CD8-positive, alpha-beta memory T cell (primary cell): Measurements from ENCODE around the gene SHOC2. TPM values are rescaled to one million over a fixed set of nuclear protein-coding genes. Genes with fewer than 3 reads are reported as not detected.

ENCODE experiments used
- CTCF ChIA-PET: fragments of 350-600 bp; sonication (Branson Sonifier 250); formaldehyde crosslinking; loops from one replicate; lab custom pipeline; 2021; ENCODE audit warnings: antibody characterized with exemption; lab: Charles Lee
- POLR2A ChIA-PET: fragments of 350-600 bp; sonication (Branson Sonifier 250); formaldehyde crosslinking; loops from one replicate; lab custom pipeline; 2021; ENCODE audit warnings: antibody characterized with exemption; lab: Charles Lee
- DNase-seq, 5 donors: peaks; one replicate each; pipeline versions ENCODE4 v3.0.0 to v3.0.0-alpha.2; 2020 to 2022; ENCODE audit warnings: mixed read lengths in 1 of 5
- H3K27ac ChIP-seq: one replicate; pipeline ENCODE4 v1.7.0; 2013; ENCODE audit warnings: low read depth, mild to moderate bottlenecking, low read length, moderate library complexity
- H3K27me3 ChIP-seq: 2 replicates; pipeline ENCODE4 v1.7.0; 2013; ENCODE audit warnings: low read length, mild to moderate bottlenecking; ENCODE audit not compliant: insufficient read depth, poor library complexity, severe bottlenecking
- H3K36me3 ChIP-seq: 2 replicates; pipeline ENCODE4 v1.7.0; 2013; ENCODE audit warnings: mild to moderate bottlenecking, low read length, moderate library complexity; ENCODE audit not compliant: insufficient read depth
- H3K4me1 ChIP-seq: 2 replicates; pipeline ENCODE4 v1.7.0; 2013; ENCODE audit warnings: mild to moderate bottlenecking, low read length, moderate library complexity; ENCODE audit not compliant: insufficient read depth
- H3K4me3 ChIP-seq: 2 replicates; pipeline ENCODE4 v1.7.0; 2013; ENCODE audit warnings: mild to moderate bottlenecking, low read length
- H3K9me3 ChIP-seq: 2 replicates; pipeline ENCODE4 v1.7.0; 2013; ENCODE audit warnings: mild to moderate bottlenecking, low read length
- H3K27ac Mint-ChIP-seq, 8 donors: one replicate each; pipeline ENCODE4 v1.8.0; 2020 to 2021; ENCODE audit warnings: mixed read lengths in 8 of 8, mild to moderate bottlenecking in 6 of 8, inconsistent platforms in 3 of 8, moderate library complexity in 3 of 8
- H3K27me3 Mint-ChIP-seq, 2 donors: one replicate each; pipeline ENCODE4 v1.8.0; 2020 to 2021; ENCODE audit warnings: mixed read lengths in 2 of 2, mild to moderate bottlenecking in 1 of 2, moderate library complexity in 1 of 2
- H3K36me3 Mint-ChIP-seq, 3 donors: one replicate each; pipeline ENCODE4 v1.8.0; 2020 to 2021; ENCODE audit warnings: mixed read lengths in 3 of 3, inconsistent platforms in 1 of 3, mild to moderate bottlenecking in 1 of 3
- H3K4me1 Mint-ChIP-seq, 3 donors: one replicate each; pipeline ENCODE4 v1.8.0; 2020 to 2021; ENCODE audit warnings: mixed read lengths in 3 of 3, inconsistent platforms in 1 of 3, mild to moderate bottlenecking in 1 of 3
- H3K4me3 Mint-ChIP-seq, 7 donors: one replicate each; pipeline ENCODE4 v1.8.0; 2020 to 2021; ENCODE audit warnings: mixed read lengths in 7 of 7, mild to moderate bottlenecking in 6 of 7, moderate library complexity in 4 of 7, inconsistent platforms in 2 of 7
- H3K9me3 Mint-ChIP-seq, 5 donors: one replicate each; pipeline ENCODE4 v1.8.0; 2020 to 2022; ENCODE audit warnings: mixed read lengths in 5 of 5, mild to moderate bottlenecking in 3 of 5, moderate library complexity in 2 of 5, inconsistent platforms in 1 of 5
- polyA plus RNA-seq: library from polyadenylated mRNA; unstranded; fragments of 300-500 nt; fragmentation: Illumina TruSeq; gene quantifications from one replicate; pipeline ENCODE4 v1.2.3, GENCODE V29; 2021
- total RNA-seq, 2 experiments: library from RNA; stranded (reverse); gene quantifications; one replicate each; pipeline ENCODE4 v1.2.3, GENCODE V29; 2021

Gene SHOC2
- total and polyA plus RNA-seq, 3 experiments from 2014 or later = 57.4 to 63.1 (median 57.5) TPM

GRCh38 chr10:110992006-110992800 is 72.8 kb downstream of the SHOC2 start:
- peak overlapping the region; percentile 9 for H3K27ac ChIP-seq
- no peak overlapping the region for H3K4me3 ChIP-seq
- Mint-ChIP-seq H3K27ac (peak overlapping the region in 6 of 8 donors; percentile 36 to 87 (median 56)), H3K4me1 (peaks cover 42 to 67% (median 64%) of the 10 kb centered on the region in 3 donors), H3K9me3 (no peaks in the 10 kb centered on the region), H3K36me3 (peaks cover 8 to 27% (median 19%) of the 10 kb centered on the region in 3 donors), H3K27me3 (no peaks in the 10 kb centered on the region), H3K4me3 (peak overlapping the region in 6 of 7 donors; percentile 56 to 75 (median 66))
- H3K4me1 ChIP-seq = peaks cover 26% of the 10 kb centered on the region
- no peaks in the 10 kb centered on the region for H3K9me3 ChIP-seq
- H3K36me3 ChIP-seq = no peaks in the 10 kb centered on the region
- ChIA-PET POLR2A (no interaction called here), CTCF (no interaction called here)
- DNase-seq = no peak
- H3K27me3 ChIP-seq = no peaks in the 10 kb centered on the region

DNA sequence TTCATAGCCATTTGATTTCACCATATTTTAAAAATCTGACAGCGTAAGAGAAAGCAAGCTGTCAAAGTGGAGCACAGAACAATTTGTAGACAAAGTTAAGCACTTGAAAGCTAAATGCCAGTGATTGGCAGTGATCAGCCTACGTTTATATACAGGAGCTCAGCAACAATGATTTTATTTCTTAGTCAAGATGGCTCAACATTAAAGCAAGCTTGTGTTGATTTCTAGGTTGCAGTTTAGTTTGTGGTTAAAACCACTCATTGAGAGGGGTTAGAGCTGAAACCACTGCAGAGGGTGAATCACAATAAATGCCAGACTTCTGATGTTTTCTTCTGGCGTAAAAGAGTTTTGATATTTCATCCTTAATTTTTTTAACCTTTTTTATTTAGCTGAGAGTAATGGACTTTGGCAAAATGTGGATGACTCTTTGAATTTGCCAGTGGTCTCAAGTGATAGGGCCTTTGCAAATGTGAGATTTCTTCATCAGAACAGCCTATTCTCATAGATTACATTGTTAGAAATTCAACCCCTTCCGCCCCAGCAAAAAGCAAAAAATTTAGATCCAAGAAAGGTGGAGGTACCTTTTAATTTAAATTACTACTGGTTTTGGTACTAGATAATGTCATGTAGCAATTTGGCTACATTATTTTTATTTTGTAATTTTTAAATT is 73.8 kb downstream of the SHOC2 start:
- peaks cover 8 to 23% (median 15%) of the 10 kb centered on the region in 3 donors for H3K36me3 Mint-ChIP-seq
- H3K9me3 Mint-ChIP-seq = no peaks in the 10 kb centered on the region
- no peaks in the 10 kb centered on the region for H3K27me3 ChIP-seq
- peak overlapping the region in 6 of 7 donors; percentile 56 to 75 (median 66) for H3K4me3 Mint-ChIP-seq
- H3K4me1 Mint-ChIP-seq = peaks cover 45 to 66% (median 58%) of the 10 kb centered on the region in 3 donors
- no peaks in the 10 kb centered on the region for H3K9me3 ChIP-seq
- H3K27me3 Mint-ChIP-seq = no peaks in the 10 kb centered on the region
- CTCF ChIA-PET = no interaction called here
- peaks cover 26% of the 10 kb centered on the region for H3K4me1 ChIP-seq
- peak overlapping the region in 7 of 8 donors; percentile 43 to 87 (median 71) for H3K27ac Mint-ChIP-seq
- H3K36me3 ChIP-seq = no peaks in the 10 kb centered on the region
- DNase-seq = peak in 3 of 5 donors; percentile 51 to 72 (median 61)
- POLR2A ChIA-PET = interaction anchor here (0.6 kb wide), 1 partner anchor 1454 kb away, joined by 3 read pairs; the partner anchor contains the start of gene VTI1A
- no peak overlapping the region for H3K27ac ChIP-seq
- peak overlapping the region; percentile 19 for H3K4me3 ChIP-seq

GRCh38 chr10:110994406-110995086 is 75.1 kb downstream of the SHOC2 start:
- Histone ChIP-seq H3K4me1 (peaks cover 26% of the 10 kb centered on the region), H3K27ac (no peak overlapping the region), H3K36me3 (no peaks in the 10 kb centered on the region), H3K9me3 (no peaks in the 10 kb centered on the region), H3K27me3 (no peaks in the 10 kb centered on the region), H3K4me3 (no peak overlapping the region)
- no peak overlapping the region for H3K4me3 Mint-ChIP-seq
- no peaks in the 10 kb centered on the region for H3K27me3 Mint-ChIP-seq
- POLR2A ChIA-PET = no interaction called here
- H3K36me3 Mint-ChIP-seq = peaks cover 0 to 27% (median 13%) of the 10 kb centered on the region in 3 donors
- peaks cover 46 to 75% (median 54%) of the 10 kb centered on the region in 3 donors for H3K4me1 Mint-ChIP-seq
- no peak overlapping the region for H3K27ac Mint-ChIP-seq
- no peaks in the 10 kb centered on the region for H3K9me3 Mint-ChIP-seq
- no peak for DNase-seq
- CTCF ChIA-PET = no interaction called here

DNA sequence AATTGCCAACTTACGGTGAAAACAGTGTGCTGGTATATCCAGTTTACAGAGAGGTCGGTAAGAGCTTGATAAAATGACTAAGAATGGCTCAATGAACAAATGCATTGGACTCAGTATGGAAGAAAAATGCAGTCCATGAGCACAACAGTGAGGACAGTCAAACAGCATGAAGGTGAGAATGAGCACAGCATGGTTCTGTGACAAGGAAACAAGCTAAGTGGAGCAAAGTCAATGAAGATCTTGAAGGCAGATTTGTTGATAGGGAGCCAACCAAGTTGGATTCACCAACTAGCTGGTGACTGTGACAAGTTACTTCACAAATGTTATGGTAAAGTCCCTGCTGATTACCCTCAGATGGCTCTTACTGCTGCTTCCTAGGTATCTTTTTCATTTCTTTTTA is 75.9 kb downstream of the SHOC2 start:
- no peak for DNase-seq
- Histone ChIP-seq H3K36me3 (no peaks in the 10 kb centered on the region), H3K27ac (no peak overlapping the region), H3K27me3 (no peaks in the 10 kb centered on the region), H3K4me3 (no peak overlapping the region), H3K4me1 (peaks cover 26% of the 10 kb centered on the region), H3K9me3 (no peaks in the 10 kb centered on the region)
- ChIA-PET CTCF (no interaction called here), POLR2A (interaction anchor here (0.6 kb wide), 1 partner anchor 192 kb away, joined by 3 read pairs; no protein-coding TSS in a partner anchor)
- Mint-ChIP-seq H3K9me3 (no peaks in the 10 kb centered on the region), H3K36me3 (peaks cover 0 to 28% (median 8%) of the 10 kb centered on the region in 3 donors), H3K4me3 (no peak overlapping the region), H3K27ac (no peak overlapping the region), H3K27me3 (no peaks in the 10 kb centered on the region), H3K4me1 (peaks cover 46 to 71% (median 54%) of the 10 kb centered on the region in 3 donors)

GRCh38 chr10:110996256-110996655 is 76.9 kb downstream of the SHOC2 start:
- POLR2A ChIA-PET = interaction anchor here (0.6 kb wide), 1 partner anchor 193 kb away, joined by 3 read pairs; no protein-coding TSS in a partner anchor
- Histone ChIP-seq H3K4me1 (peaks cover 26% of the 10 kb centered on the region), H3K27me3 (no peaks in the 10 kb centered on the region), H3K36me3 (no peaks in the 10 kb centered on the region), H3K9me3 (no peaks in the 10 kb centered on the region), H3K4me3 (no peak overlapping the region), H3K27ac (no peak overlapping the region)
- no peaks in the 10 kb centered on the region for H3K27me3 Mint-ChIP-seq
- no peaks in the 10 kb centered on the region for H3K9me3 Mint-ChIP-seq
- CTCF ChIA-PET = no interaction called here
- no peak overlapping the region for H3K4me3 Mint-ChIP-seq
- H3K4me1 Mint-ChIP-seq = peaks cover 40 to 62% (median 45%) of the 10 kb centered on the region in 3 donors
- H3K27ac Mint-ChIP-seq = no peak overlapping the region
- no peak for DNase-seq
- H3K36me3 Mint-ChIP-seq = peaks cover 3 to 31% (median 8%) of the 10 kb centered on the region in 3 donors

DNA sequence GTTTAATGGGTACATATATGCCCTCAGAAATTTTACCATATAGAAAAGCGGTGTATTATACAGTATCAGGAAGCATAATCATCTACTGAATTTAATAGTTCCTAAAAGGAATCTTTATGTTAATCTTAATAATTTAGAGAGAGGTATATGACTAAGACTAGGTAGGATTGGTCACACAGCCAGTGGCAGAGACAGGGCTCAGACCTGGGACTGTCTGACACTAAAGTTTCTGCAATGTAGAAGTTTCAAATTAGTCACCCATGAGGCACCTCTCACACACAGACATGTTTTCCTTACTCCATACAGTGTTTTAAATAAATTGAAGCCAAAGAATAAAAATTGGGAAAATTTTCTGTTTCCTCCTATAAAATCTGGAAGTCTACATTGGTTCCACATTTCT is 84.6 kb downstream of the SHOC2 start:
- Histone ChIP-seq H3K27me3 (no peaks in the 10 kb centered on the region), H3K4me1 (no peaks in the 10 kb centered on the region), H3K4me3 (no peak overlapping the region), H3K27ac (no peak overlapping the region), H3K36me3 (peaks cover 6% of the 10 kb centered on the region), H3K9me3 (no peaks in the 10 kb centered on the region)
- DNase-seq = no peak
- ChIA-PET CTCF (no interaction called here), POLR2A (no interaction called here)
- Mint-ChIP-seq H3K4me1 (peaks cover under 1 to 4% (median under 1%) of the 10 kb centered on the region in 3 donors), H3K36me3 (peaks cover 3 to 68% (median 13%) of the 10 kb centered on the region in 3 donors), H3K9me3 (no peaks in the 10 kb centered on the region), H3K4me3 (no peak overlapping the region), H3K27me3 (no peaks in the 10 kb centered on the region), H3K27ac (no peak overlapping the region)

GRCh38 chr10:111007486-111007885 is 88.1 kb downstream of the SHOC2 start:
- Histone ChIP-seq H3K36me3 (peaks cover 14% of the 10 kb centered on the region), H3K27ac (no peak overlapping the region), H3K4me3 (no peak overlapping the region), H3K27me3 (no peaks in the 10 kb centered on the region), H3K4me1 (no peaks in the 10 kb centered on the region), H3K9me3 (no peaks in the 10 kb centered on the region)
- no peaks in the 10 kb centered on the region for H3K9me3 Mint-ChIP-seq
- CTCF ChIA-PET = no interaction called here
- no peak overlapping the region for H3K4me3 Mint-ChIP-seq
- no peaks in the 10 kb centered on the region for H3K27me3 Mint-ChIP-seq
- H3K4me1 Mint-ChIP-seq = peaks cover 0 to 4% (median 0%) of the 10 kb centered on the region in 3 donors
- DNase-seq = no peak
- peaks cover 0 to 72% (median 17%) of the 10 kb centered on the region in 3 donors for H3K36me3 Mint-ChIP-seq
- POLR2A ChIA-PET = no interaction called here
- H3K27ac Mint-ChIP-seq = no peak overlapping the region
